Type B pancreatic cell (in vitro differentiated cells): ENCODE measurements around the gene KRTAP10-7. TPM values are rescaled to one million over a fixed set of nuclear protein-coding genes. Genes with fewer than 3 reads are reported as not detected.
"Not testable (repeated sequence)": the region's sequence is repeated elsewhere in the genome, so short reads cannot be mapped to it uniquely, and the experiment has no call there.

ENCODE experiments used
- DNase-seq: peaks from one replicate; pipeline ENCODE4 v3.0.0; 2021; ENCODE audit warnings: mixed read lengths; ENCODE audit not compliant: unreplicated experiment; ENCODE audit errors: extremely low spot score
- H3K27ac Mint-ChIP-seq: 2 replicates; pipeline ENCODE4 v1.8.0; 2021; ENCODE audit warnings: mild to moderate bottlenecking, mixed read lengths
- H3K27me3 Mint-ChIP-seq: 2 replicates; pipeline ENCODE4 v1.8.0; 2021; ENCODE audit warnings: mixed read lengths
- H3K36me3 Mint-ChIP-seq: 2 replicates; pipeline ENCODE4 v1.8.0; 2021; ENCODE audit warnings: mixed read lengths
- H3K4me1 Mint-ChIP-seq: one replicate; pipeline ENCODE4 v1.8.0; 2021; ENCODE audit warnings: mixed read lengths; ENCODE audit not compliant: unreplicated experiment
- H3K4me3 Mint-ChIP-seq: 2 replicates; pipeline ENCODE4 v1.8.0; 2021; ENCODE audit warnings: mild to moderate bottlenecking, mixed read lengths
- H3K9me3 Mint-ChIP-seq: 2 replicates; pipeline ENCODE4 v1.8.0; 2021; ENCODE audit warnings: mixed read lengths
- CTCF ChIP-seq: fragments of 200-600 bp; sonication (generic); conservative IDR thresholded peaks from 2 replicates; pipeline ENCODE4 v1.5.0; 2021; ENCODE audit warnings: antibody characterized with exemption, mild to moderate bottlenecking
- total RNA-seq: library from RNA; stranded (reverse); gene quantifications from 2 replicates; pipeline ENCODE4 v1.2.1, GENCODE V29; 2021; ENCODE audit warnings: low replicate concordance

KRTAP10-7 gene
- total RNA-seq, 1 donor from 2014 or later, result not detected

GRCh38 chr21:44639331-44639655, 38.9 kb downstream of the KRTAP10-7 start:
- no peak for TF ChIP-seq CTCF
- no peaks in the 10 kb centered on the region for H3K36me3 Mint-ChIP-seq
- peaks cover 14% of the 10 kb centered on the region for H3K9me3 Mint-ChIP-seq
- DNase-seq, result peak; percentile 48
- no peak overlapping the region for H3K27ac Mint-ChIP-seq
- no peaks in the 10 kb centered on the region for H3K4me1 Mint-ChIP-seq
- no peak overlapping the region for H3K4me3 Mint-ChIP-seq
- peaks cover 3% of the 10 kb centered on the region for H3K27me3 Mint-ChIP-seq

- Mint-ChIP-seq H3K9me3 (peaks cover 18% of the 10 kb centered on the region), H3K27ac (no peak overlapping the region), H3K4me1 (no peaks in the 10 kb centered on the region), H3K27me3 (peaks cover 3% of the 10 kb centered on the region), H3K36me3 (no peaks in the 10 kb centered on the region), H3K4me3 (no peak overlapping the region)
- no peak for TF ChIP-seq CTCF
- no peak for DNase-seq
Observed at GRCh38 chr21:44640761-44641160, 40.4 kb downstream of the KRTAP10-7 start.

GRCh38 chr21:44643741-44644310, 43.4 kb downstream of the KRTAP10-7 start:
- H3K27me3 Mint-ChIP-seq, result peaks cover 9% of the 10 kb centered on the region
- H3K27ac Mint-ChIP-seq, result no peak overlapping the region
- H3K9me3 Mint-ChIP-seq, result peaks cover 18% of the 10 kb centered on the region
- peaks cover 4% of the 10 kb centered on the region for H3K4me1 Mint-ChIP-seq
- no peaks in the 10 kb centered on the region for H3K36me3 Mint-ChIP-seq
- TF ChIP-seq CTCF, result no peak
- no peak overlapping the region for H3K4me3 Mint-ChIP-seq
- no peak for DNase-seq

- no peak for DNase-seq
- Mint-ChIP-seq H3K4me3 (no peak overlapping the region), H3K36me3 (no peaks in the 10 kb centered on the region), H3K27ac (no peak overlapping the region), H3K27me3 (peaks cover 9% of the 10 kb centered on the region), H3K4me1 (peaks cover 4% of the 10 kb centered on the region), H3K9me3 (peaks cover 18% of the 10 kb centered on the region)
- no peak for TF ChIP-seq CTCF
Observed at GRCh38 chr21:44644878-44645277, 44.5 kb downstream of the KRTAP10-7 start.

- peak; percentile 61 for DNase-seq
- H3K27me3 Mint-ChIP-seq, H3K4me3 Mint-ChIP-seq, H3K4me1 Mint-ChIP-seq, H3K36me3 Mint-ChIP-seq, H3K27ac Mint-ChIP-seq: not testable (repeated sequence)
- H3K9me3 Mint-ChIP-seq, result peaks cover 12% of the 10 kb centered on the region
Observed at GRCh38 chr21:44646366-44647221, 46.2 kb downstream of the KRTAP10-7 start, which contains the start of gene KRTAP10-11. TSS of gene KRTAP10-11 (plus strand) at chr21:44646414. CDS start at chr21:44646459, 45 bp downstream.

- no peak overlapping the region for H3K4me3 Mint-ChIP-seq
Observed at GRCh38 chr21:44647222-44647552, 46.8 kb downstream of the KRTAP10-7 start.

More at GRCh38 chr21:44647222-44647552, 46.8 kb downstream of the KRTAP10-7 start:
- peaks cover 12% of the 10 kb centered on the region for H3K9me3 Mint-ChIP-seq
- peaks cover 9% of the 10 kb centered on the region for H3K27me3 Mint-ChIP-seq
- no peak overlapping the region for H3K27ac Mint-ChIP-seq
- no peaks in the 10 kb centered on the region for H3K36me3 Mint-ChIP-seq
- DNase-seq, result no peak
- peaks cover 4% of the 10 kb centered on the region for H3K4me1 Mint-ChIP-seq
- no peak for TF ChIP-seq CTCF
